HepG2 (cell line): ENCODE data around the gene MCAM. TPM values are rescaled to one million over a fixed set of nuclear protein-coding genes. Genes with fewer than 3 reads are reported as not detected.

ENCODE experiments used
- ARNTL ChIP-seq: sonication (generic); formaldehyde crosslinking; IDR thresholded peaks from 2 replicates; pipeline ENCODE4 v1.4.0; 2020; ENCODE audit warnings: mild to moderate bottlenecking, missing genetic modification reagents
- CEBPG ChIP-seq: IDR thresholded peaks from 2 replicates; pipeline ENCODE4 v1.6.1; 2016
- CENPT ChIP-seq: sonication (generic); formaldehyde crosslinking; IDR thresholded peaks from 2 replicates; pipeline ENCODE4 v1.8.0; 2022; ENCODE audit warnings: low read depth, mild to moderate bottlenecking, moderate library complexity, missing genetic modification reagents
- HNRNPL ChIP-seq: fragments of 200-400 bp; formaldehyde crosslinking; IDR thresholded peaks from 2 replicates; pipeline ENCODE4 v1.6.1; 2017; ENCODE audit warnings: mild to moderate bottlenecking, low read depth, low read length
- IRX3 ChIP-seq: sonication (generic); formaldehyde crosslinking; IDR thresholded peaks from 2 replicates; pipeline ENCODE4 v1.8.1; 2023; ENCODE audit warnings: mild to moderate bottlenecking, low read depth, missing genetic modification reagents, borderline replicate concordance
- JUN ChIP-seq: sonication (generic); formaldehyde crosslinking; IDR thresholded peaks from 2 replicates; pipeline ENCODE4 v1.4.0; 2020; ENCODE audit warnings: mild to moderate bottlenecking, missing genetic modification reagents
- KLF15 ChIP-seq: sonication (generic); formaldehyde crosslinking; IDR thresholded peaks from 2 replicates; pipeline ENCODE4 v1.8.1; 2023; ENCODE audit warnings: borderline replicate concordance, mild to moderate bottlenecking, inconsistent platforms, missing genetic modification reagents, mixed read lengths
- MYC ChIP-seq: sonication (generic); formaldehyde crosslinking; IDR thresholded peaks from 2 replicates; pipeline ENCODE4 v1.9.0; 2021; ENCODE audit warnings: missing genetic modification reagents, borderline replicate concordance
- NAIF1 ChIP-seq: sonication (generic); formaldehyde crosslinking; IDR thresholded peaks from 2 replicates; pipeline ENCODE4 v1.5.0; 2020; ENCODE audit warnings: mild to moderate bottlenecking, missing genetic modification reagents, borderline replicate concordance
- NPAS2 ChIP-seq: sonication (generic); formaldehyde crosslinking; IDR thresholded peaks from 2 replicates; pipeline ENCODE4 v1.8.0; 2022; ENCODE audit warnings: mild to moderate bottlenecking, missing genetic modification reagents, borderline replicate concordance
- NR2F6 ChIP-seq, 2 experiments: IDR thresholded peaks; 2 replicates each; pipeline ENCODE4 v1.6.1; 2016; ENCODE audit warnings: antibody characterized with exemption in 1 of 2, mild to moderate bottlenecking in 1 of 2
- RFX1 ChIP-seq: fragments of 450-650 bp; IDR thresholded peaks from 2 replicates; pipeline ENCODE4 v1.6.1; 2017
- RFXANK ChIP-seq: IDR thresholded peaks from 2 replicates; pipeline ENCODE4 v1.6.1; 2016
- TCF12 ChIP-seq, 2 experiments: fragments of 450-650 bp in 1 of 2; sonication (generic) in 1 of 2; formaldehyde crosslinking in 1 of 2; IDR thresholded peaks; 2 replicates each; pipeline versions ENCODE4 v1.6.1 to v1.8.0; 2017 to 2022; ENCODE audit warnings: antibody characterized with exemption in 1 of 2, mild to moderate bottlenecking in 1 of 2, missing genetic modification reagents in 1 of 2, moderate library complexity in 1 of 2
- YEATS2 ChIP-seq: sonication (generic); formaldehyde crosslinking; IDR thresholded peaks from 2 replicates; pipeline ENCODE4 v1.4.0; 2020; ENCODE audit warnings: missing genetic modification reagents, borderline replicate concordance
- ZFP1 ChIP-seq: IDR thresholded peaks from 2 replicates; pipeline ENCODE4 v1.6.1; 2016
- ZFX ChIP-seq: sonication (generic); formaldehyde crosslinking; IDR thresholded peaks from 2 replicates; pipeline ENCODE4 v1.4.0; 2020; ENCODE audit warnings: mild to moderate bottlenecking, low read depth, missing genetic modification reagents, moderate library complexity
- ZNF124 ChIP-seq: sonication (generic); formaldehyde crosslinking; IDR thresholded peaks from 2 replicates; pipeline ENCODE4 v1.4.0; 2020; ENCODE audit warnings: missing genetic modification reagents
- ZNF382 ChIP-seq: sonication (generic); formaldehyde crosslinking; IDR thresholded peaks from 2 replicates; pipeline ENCODE4 v1.5.0; 2020; ENCODE audit warnings: missing genetic modification reagents, mild to moderate bottlenecking, borderline replicate concordance
- ZNF772 ChIP-seq: sonication (generic); formaldehyde crosslinking; IDR thresholded peaks from 2 replicates; pipeline ENCODE4 v1.5.0; 2020; ENCODE audit warnings: mild to moderate bottlenecking, missing genetic modification reagents
- ZNF773 ChIP-seq: sonication (generic); formaldehyde crosslinking; IDR thresholded peaks from 2 replicates; pipeline ENCODE4 v1.4.0; 2020; ENCODE audit warnings: missing genetic modification reagents, borderline replicate concordance
- ZNF788 ChIP-seq: sonication (generic); formaldehyde crosslinking; IDR thresholded peaks from 2 replicates; pipeline ENCODE4 v1.5.0; 2020; ENCODE audit warnings: mild to moderate bottlenecking, missing genetic modification reagents, borderline replicate concordance
- ZSCAN21 ChIP-seq: sonication (generic); formaldehyde crosslinking; IDR thresholded peaks from 2 replicates; pipeline ENCODE4 v1.8.0; 2022; ENCODE audit warnings: mild to moderate bottlenecking, missing genetic modification reagents, moderate library complexity, borderline replicate concordance
- ZXDC ChIP-seq: sonication (generic); formaldehyde crosslinking; IDR thresholded peaks from 2 replicates; pipeline ENCODE4 v1.5.0; 2020; ENCODE audit warnings: mild to moderate bottlenecking, missing genetic modification reagents
- polyA plus RNA-seq, 8 experiments: library from polyadenylated mRNA; depleted of rRNA in 3 of 8; stranded (reverse) in 7 of 8; unstranded in 1 of 8; fragments of >200 nt; fragmentation: Illumina TruSeq in 4 of 8; extraction: Trizol in 4 of 8; gene quantifications; 2 replicates each; pipeline versions ENCODE4 v1.2.1 to v1.2.3, GENCODE V29; 2011 to 2016; ENCODE audit warnings: low read depth in 4 of 8, missing spikeins in 1 of 8, mixed read lengths in 1 of 8; ENCODE audit not compliant: insufficient read depth in 1 of 8
- total RNA-seq, 5 experiments: library from RNA; depleted of rRNA; stranded (reverse); fragments of >200 nt; fragmentation: Illumina TruSeq; extraction: Trizol; gene quantifications; 2 replicates each; pipeline ENCODE4 v1.2.3, GENCODE V29; 2016; ENCODE audit warnings: low read depth in 1 of 5
- TF ChIP-seq, protein P1 (sequence below): sonication (generic); formaldehyde crosslinking; IDR thresholded peaks from 2 replicates; pipeline ENCODE4 v1.5.0; 2020; ENCODE audit warnings: missing genetic modification reagents
- TF ChIP-seq, protein P2 (sequence below): sonication (generic); formaldehyde crosslinking; conservative IDR thresholded peaks from 2 replicates; pipeline ENCODE4 v1.4.0; 2020; ENCODE audit warnings: missing genetic modification reagents

The MCAM gene
- total and polyA plus RNA-seq, 2 of the 13 experiments (the other 11 are each of a cell fraction or from before 2014, with no cell fraction given) = 12.1 to 15.2 TPM

DNA sequence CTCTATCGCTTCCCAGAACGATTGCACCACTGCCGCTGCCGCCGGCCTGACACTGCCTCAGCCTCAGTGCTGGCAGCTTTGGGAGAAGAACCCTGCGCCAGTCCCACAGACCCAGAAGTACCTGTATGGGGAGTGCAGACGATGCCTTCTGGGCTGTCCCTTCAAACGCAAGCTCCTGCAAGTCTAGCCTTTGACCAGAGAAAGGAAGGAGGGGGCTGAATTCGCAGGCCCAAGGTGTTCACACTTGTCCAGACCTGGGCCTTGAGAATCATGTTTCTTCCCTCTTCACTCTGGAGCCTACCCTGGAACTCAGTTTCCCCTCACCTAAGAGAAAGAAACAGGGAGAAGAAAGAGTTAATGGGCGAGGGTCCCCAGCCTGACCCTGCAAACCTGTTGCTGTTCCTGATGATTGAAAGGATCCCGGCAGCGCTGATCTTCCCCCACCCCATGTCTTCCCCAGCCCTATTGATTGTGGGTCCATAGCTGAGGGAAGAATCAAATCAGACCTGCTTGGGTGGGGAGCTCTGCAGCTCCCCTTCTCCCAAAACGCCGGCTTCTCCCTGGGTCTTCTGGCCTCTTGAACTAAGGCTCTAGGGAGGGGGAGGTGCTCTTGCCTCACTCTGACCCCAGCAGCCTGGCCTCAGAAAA is 786 bp upstream of the MCAM start (continued):
- TF ChIP-seq ZSCAN21 (CRISPR knock-in tag) (0 out of 2 replicates have a peak, but pooled peaks have one; percentile 3), NAIF1 (no peak), NR2F6 (IDR thresholded peaks at IDR 0.05) (no peak), NR2F6 (CRISPR knock-in tag; IDR thresholded peaks at IDR 0.05) (0 out of 2 replicates have a peak, but pooled peaks have one; percentile 10), MYC (0 out of 2 replicates have a peak, but pooled peaks have one; percentile 3), ZNF382 (CRISPR knock-in tag) (no peak), RFXANK (CRISPR knock-in tag) (no peak), ZXDC (CRISPR knock-in tag) (peak; percentile 19; the same call in 1 of the 2 replicates), ZNF772 (CRISPR knock-in tag) (0 out of 2 replicates have a peak, but pooled peaks have one; percentile 4), ZFP1 (CRISPR knock-in tag) (0 out of 2 replicates have a peak, but pooled peaks have one; percentile 11), TCF12 (IDR thresholded peaks at IDR 0.05) (no peak), TCF12 (CRISPR knock-in tag; IDR thresholded peaks at IDR 0.05) (no peak), NPAS2 (no peak), CEBPG (CRISPR knock-in tag) (peak; percentile 65), ZNF788 (CRISPR knock-in tag) (0 out of 2 replicates have a peak, but pooled peaks have one; percentile 11), CENPT (CRISPR knock-in tag) (no peak), IRX3 (CRISPR knock-in tag) (no peak), KLF15 (CRISPR knock-in tag) (no peak), ZNF773 (CRISPR knock-in tag) (no peak), ZFX (CRISPR knock-in tag) (peak; percentile 46), HNRNPL (0 out of 2 replicates have a peak, but pooled peaks have one; percentile 12), ZNF124 (CRISPR knock-in tag) (no peak), ARNTL (CRISPR knock-in tag) (peak; percentile 9; the same call in 1 of the 2 replicates), RFX1 (no peak), YEATS2 (CRISPR knock-in tag) (peak; percentile 36; the same call in 1 of the 2 replicates), JUN (CRISPR knock-in tag) (no peak)
- TF ChIP-seq, protein P1, sequence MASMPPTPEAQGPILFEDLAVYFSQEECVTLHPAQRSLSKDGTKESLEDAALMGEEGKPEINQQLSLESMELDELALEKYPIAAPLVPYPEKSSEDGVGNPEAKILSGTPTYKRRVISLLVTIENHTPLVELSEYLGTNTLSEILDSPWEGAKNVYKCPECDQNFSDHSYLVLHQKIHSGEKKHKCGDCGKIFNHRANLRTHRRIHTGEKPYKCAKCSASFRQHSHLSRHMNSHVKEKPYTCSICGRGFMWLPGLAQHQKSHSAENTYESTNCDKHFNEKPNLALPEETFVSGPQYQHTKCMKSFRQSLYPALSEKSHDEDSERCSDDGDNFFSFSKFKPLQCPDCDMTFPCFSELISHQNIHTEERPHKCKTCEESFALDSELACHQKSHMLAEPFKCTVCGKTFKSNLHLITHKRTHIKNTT = no peak
- TF ChIP-seq, protein P2, sequence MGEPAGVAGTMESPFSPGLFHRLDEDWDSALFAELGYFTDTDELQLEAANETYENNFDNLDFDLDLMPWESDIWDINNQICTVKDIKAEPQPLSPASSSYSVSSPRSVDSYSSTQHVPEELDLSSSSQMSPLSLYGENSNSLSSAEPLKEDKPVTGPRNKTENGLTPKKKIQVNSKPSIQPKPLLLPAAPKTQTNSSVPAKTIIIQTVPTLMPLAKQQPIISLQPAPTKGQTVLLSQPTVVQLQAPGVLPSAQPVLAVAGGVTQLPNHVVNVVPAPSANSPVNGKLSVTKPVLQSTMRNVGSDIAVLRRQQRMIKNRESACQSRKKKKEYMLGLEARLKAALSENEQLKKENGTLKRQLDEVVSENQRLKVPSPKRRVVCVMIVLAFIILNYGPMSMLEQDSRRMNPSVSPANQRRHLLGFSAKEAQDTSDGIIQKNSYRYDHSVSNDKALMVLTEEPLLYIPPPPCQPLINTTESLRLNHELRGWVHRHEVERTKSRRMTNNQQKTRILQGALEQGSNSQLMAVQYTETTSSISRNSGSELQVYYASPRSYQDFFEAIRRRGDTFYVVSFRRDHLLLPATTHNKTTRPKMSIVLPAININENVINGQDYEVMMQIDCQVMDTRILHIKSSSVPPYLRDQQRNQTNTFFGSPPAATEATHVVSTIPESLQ (CRISPR knock-in tag) = no peak
